SHP77 treated with DMSO at 0.1 percent for 48 hours (cell line): ENCODE results near the gene CAPN8.

Source experiments
- DNase-seq: peaks from one replicate; lab custom pipeline; 2025; lab: John Stamatoyannopoulos, UW

The CAPN8 gene

DNA sequence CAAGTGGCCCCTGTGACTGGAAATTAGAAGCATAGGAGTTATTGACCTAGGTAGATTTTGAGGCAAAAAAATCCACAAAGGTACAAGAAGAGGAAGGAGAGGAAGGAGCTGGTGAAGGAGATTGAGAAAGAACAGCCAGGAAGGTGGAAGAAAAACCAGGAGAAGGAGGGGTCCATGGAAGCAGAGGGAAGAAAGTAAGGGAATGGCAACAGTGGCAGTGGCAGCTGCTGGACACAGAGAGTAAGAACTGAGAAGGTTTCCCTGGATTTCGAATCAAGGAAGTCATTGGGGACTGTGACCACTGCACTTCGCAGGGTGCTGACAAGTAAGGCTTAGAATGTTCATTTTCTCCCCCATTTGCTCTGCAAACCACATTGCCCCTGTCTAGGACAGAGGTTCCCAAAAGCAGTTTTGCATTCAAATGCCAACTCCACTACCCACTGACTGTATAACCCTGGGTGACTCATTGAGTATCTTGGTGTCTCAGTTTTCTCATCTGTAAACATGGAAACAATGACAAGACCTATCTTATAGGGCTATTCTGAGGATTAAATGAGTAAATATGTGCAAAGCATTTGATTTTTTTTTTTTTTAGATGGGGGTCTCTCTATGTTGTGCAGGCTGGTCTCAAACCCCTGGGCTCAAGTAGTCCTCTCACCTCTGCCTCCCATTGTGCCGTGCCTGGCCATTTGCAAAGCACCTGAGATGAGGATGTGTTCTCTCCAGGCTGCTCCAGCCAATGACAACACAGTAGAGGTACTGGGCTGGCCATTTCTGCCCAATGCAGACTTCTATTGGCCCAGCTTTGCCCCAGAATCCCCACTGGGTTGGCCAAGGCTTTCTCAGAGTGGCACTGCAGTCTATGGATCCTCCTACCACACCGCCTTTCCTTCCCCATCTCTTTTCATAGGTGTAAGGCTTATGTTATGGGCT, 37.5 kb upstream of the CAPN8 start:
- no peak for DNase-seq

DNA sequence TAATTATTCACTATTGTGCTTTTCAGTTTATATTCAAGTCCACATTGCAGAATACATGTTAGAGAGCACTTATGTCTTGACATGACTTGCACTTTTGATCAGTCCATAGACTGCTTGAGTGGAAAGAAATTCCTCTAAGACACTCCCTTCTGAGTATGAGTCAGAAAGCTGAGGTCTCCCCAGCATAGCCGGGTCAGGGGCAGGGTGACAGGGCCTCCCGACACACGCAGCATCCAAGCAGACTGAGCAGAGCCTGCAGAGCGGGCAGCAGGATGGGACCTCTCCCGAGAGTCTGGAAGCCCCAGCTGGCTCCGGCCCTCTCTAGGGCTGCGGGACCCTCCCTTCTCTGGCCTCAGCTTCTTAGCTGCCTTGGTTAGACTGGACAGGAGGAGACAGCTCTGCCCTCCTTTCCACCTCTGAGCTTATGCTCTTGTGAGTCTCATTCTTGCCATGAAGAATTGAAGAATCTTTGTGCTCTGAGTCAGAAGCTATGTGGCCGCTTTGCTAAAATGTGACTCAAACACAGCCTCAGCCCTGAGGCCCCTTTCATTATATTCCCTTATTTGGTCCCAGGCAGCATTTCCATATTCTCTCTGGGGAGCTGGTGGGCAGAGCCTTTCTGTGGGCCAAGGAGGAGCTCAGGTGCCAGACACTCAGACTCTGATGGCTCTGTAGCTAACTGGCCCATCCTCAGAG, 35.6 kb upstream of the CAPN8 start:
- no peak for DNase-seq

DNA sequence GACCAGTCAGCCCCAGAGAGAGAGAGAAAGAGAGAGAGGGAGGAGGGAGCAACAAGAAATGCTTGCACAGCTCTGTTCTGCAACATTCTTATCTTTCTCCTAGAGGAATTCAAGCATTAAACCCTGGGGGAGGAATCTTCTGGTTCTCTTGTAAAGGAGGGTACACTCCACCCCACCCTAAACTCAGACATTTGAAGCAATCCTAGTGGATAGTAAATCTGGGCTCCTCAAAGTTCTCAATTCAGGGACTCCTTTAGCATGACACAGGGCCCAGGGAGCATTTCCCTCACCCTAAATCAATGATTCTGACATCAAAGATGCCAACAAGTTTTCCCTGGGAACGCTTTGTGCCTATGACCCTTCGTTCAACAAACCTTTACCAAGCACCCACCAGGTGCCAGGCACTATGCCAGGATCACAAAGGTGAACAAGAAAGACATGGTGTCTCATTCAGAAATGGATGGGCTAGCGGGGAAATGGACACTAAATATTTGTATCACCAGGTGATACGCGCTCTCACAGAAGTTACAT, 35.0 kb upstream of the CAPN8 start:
- no peak for DNase-seq

DNA sequence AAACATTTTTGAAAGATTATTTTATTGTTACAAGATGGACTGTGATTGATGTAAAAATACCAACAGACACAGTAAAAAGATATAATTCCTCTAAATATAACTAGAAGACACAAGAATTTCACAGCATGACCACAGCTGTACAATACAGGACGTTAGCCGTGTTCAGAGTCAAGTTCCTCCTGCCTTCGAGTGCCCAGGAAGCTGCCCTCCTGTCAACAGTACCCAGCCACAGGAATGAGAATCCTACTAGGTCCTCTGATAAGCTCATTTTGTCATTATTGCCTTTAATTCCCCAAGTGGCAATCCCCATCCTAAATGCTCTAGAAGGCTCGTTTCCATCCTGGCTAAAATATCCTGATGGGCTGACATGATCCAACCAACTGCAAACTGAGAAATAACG, 30.4 kb upstream of the CAPN8 start:
- no peak for DNase-seq

DNA sequence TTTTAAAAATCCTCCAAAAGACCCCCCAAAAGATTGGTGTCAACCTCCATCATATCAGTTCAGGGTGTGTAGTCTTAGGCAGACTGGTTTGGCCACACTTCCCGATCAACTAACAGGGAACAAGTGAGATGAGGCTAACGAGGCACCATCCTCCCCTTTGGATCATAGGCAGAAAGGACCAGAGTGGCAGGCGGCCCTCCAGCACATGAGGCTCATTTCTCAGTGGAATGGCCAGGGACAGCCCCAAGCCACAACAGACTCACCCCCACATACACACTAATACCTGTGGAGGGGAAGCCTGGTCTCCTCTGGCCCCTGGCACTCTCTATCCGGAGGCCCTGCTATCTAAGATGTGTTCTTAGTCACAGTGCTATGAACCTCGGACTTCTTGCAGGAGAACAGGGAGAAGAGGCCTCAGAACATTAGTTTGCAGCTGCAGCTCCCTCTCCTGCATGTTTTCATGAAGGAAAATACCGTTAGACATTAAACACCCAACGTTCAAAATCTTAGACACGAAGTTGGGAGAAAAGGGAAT, 29.6 kb upstream of the CAPN8 start:
- no peak for DNase-seq

DNA sequence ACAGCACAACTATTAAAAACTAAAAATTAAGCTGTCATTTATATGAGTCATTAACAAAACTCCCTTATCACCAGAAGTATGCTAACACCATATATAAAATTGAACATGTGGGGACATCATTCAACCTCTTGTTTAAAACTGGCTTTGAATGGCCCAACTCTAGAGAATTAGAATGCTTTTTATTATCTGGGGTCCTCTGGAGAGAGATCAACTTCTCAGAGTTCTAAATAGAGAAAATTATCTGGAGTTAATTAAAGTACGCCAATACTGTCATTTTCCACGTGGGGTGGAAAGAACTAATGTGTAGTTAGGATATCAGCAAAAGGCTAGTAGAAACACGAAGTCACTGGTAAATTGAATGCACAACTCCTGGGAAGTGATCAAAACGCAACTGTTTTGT, 25.6 kb upstream of the CAPN8 start:
- DNase-seq, result no peak

DNA sequence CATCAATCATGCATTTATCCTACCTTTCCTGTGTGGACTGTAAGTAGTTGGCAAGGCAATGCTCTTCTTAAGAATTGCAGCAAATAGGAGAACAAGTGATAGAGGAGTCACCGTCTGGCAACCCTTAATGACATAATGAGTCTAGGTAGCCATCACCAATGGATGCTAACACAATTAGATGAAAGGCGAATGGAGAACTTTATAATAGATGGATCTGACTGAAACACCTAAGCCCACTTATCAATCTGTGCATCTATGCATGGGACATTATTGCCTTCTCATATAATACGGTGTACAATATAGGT, 18.9 kb upstream of the CAPN8 start:
- no peak for DNase-seq

DNA sequence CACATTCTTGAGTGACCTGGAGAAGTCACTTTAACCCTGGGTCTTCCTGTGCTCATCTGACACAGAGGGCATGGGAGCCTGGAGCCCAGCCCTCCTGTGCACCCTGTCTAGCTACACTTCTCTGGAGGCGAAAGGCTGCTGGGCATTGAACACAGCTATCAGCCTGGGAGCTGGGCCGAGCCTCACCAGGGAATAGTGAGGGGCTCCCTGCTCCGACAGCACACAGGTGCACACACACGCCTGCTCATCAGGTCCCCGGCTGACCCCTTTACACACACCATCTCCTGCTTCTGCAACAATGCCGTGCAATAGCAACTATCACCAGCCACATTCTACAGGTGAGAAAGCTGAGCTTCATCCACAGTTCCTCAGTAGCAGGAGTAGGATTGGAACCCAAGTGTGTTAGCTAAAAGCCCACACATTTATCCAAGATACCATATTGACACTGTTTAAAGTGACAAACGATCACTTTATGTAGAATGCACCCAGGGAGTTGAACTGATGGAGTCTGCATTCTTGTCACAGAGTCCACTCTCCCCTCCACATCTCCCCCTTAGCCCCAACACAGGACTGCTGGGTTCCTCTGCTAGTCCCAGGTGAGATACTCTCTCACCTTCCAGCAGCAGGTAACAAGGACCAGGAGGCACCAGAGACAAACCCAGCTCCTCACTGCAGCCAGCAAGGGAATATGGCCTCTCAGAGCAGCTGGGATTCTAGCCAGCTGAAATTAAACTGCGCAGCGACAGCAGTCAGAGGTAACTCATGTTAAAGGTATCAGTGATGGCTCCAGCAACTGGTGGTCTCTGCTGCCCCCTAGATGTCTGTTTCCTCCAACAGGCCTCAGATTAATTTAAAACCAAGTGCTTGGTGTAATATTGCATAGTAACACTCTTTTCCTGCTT, 18.3 kb upstream of the CAPN8 start:
- DNase-seq, result peak; percentile 82

DNA sequence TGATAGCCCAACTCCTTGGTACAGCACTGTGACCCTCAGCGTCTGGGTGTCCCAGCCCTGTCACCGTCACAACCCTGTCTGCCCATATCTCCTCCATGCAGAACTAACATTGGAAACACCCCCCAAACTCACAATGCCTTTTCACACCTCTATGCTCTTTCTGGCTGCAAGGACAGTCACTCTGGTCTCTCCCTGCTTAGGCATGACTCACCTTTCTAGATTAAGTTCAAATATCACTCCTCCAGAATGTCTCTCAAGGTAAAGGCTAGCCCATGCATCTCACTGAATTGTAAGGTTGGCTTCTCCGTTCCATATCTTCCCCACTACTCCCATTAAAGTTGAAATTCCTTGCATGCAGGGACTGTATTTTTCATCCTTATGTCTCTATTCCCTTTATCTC, 17.0 kb upstream of the CAPN8 start:
- DNase-seq, result no peak

DNA sequence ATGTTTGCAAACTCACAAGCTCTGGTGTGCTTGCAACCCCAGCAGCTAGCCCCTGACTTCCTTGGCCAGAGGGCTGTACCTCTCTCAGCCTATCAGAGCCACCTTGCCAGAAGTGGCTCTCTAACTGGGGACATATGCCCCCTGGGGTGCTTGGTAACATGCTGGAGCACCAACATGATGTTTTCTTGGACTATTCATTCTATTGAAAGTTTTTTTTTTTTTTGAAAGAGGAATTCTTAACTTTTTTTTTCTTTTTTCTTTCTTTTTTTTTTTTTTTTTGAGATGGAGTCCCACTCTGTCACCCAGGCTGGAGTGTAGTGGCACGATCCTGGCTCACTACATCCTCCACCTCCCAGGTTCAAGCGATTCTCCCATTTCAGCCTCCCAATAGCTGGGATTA, 14.7 kb upstream of the CAPN8 start:
- no peak for DNase-seq

DNA sequence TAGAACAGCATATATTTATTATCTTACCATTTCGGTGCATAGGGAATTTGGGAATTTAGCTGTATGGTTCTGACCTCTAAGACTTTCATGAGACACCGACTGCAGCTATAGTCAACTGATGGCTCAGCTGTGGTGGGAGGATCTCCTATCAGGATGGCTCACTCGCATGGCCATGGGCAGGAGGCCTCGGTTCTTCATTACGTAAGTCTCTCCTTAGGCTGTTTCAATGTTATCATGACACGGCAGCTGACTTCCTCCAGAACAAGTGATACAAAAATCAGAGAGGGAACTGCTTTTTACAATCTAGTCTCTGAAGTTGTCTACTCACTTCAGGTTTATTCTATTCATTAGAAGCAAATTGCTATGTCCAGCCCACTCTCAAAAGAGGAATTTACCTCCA, 13.3 kb upstream of the CAPN8 start:
- no peak for DNase-seq

DNA sequence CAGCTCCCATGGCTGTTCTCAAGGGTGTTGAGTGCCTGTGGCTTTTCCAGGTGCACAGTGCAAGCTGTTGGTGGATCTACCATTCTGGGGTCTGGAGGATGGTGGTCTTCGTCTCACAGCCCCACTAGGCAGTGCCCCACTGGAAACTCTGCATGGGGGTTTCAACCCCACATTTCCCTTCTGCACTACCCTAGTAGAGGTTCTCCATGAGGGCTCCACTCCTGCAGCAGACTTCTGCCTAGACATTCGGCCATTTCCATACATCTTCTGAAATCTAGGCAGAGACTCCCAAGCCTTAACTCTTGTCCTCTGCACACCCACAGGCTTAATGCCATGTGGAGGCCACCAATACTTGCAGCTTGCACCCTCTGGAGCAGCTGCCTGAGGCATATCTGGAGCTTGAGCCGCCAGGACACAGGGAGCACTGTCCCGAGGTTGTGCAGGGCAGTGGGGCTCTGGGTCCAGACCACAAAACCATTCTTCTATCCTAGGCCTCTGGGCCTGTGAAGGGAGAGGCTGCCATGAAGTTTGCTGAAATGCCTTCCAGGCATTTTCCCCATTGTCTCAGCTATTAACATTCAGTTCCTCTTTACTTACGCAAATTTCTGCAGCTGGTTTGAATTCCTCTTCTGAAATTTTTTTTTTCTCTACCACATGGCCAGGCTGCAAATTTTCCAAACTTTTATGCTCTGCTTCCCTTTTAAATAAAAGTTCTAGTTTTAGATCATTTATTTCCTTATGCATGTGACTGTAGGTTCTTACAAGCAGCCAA, 8.8 kb upstream of the CAPN8 start:
- DNase-seq, result no peak

DNA sequence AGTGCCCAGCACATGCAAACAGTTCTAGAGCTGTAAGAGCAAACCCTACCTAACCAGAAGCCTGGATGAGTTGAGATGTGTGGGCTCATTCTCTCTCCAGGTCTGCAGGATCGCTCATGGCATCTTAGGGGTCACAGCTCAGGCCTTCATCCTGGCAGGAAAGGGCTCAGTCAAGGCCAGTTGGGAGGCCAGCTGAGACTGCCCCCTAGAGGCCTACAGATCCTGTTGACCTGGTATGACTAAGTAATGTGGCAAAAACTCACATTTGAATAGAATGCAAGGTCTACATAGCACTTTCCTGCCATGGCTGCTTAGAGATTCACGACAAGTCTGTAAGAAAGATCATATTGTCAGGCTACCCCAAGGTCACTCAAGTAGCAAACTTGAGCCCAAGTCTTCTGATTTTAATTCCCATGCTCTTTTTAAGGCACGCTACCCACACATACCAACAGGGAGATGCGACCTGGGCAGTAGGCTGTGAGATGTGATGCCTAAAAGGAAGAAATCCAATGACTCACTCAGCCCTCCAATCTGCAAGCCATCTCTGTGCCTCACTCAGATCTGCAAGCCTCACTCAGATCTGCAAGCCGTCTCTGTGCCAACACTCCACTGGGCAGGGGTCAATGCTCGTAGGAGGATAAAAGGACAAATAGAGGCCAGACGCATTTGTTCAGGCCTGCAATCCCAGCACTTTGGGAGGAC, 5.1 kb upstream of the CAPN8 start:
- DNase-seq, result peak; percentile 47

DNA sequence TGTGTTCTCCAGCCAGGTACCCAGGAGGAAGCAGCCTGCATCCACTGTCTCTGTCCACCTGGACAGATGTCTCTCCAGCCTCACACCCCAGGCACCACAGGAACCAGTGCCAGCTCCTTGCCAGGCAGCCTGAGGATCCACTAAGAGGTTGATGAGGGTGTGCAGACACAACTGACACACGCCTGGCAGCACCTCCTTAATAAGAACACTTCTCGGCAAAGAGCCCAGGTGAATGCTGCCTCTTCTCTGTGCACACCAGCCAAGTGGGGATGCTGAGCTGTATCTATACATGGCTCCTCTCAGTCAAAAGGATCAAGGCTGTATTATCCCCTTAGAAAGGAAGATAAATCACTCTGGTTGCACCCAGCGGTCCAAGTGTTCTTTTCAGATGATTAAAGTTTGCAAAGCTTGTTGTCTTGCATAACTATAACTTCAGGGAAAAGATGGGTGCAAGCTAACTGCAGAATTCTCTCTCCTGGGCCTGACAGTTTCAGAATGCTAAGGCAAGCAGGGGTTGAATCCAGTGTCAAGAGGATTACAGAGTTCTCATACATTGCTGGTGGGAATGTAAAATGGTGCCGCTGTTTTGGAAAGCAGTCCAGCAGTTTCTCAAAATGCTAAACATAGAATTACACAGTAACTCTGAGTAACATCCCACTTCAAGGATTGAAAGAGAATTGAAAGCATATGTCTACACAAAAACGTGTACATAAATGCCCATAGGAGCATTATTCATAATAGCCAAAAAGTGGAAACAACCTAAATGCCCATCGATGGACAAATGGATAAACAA, 3.7 kb upstream of the CAPN8 start:
- no peak for DNase-seq

DNA sequence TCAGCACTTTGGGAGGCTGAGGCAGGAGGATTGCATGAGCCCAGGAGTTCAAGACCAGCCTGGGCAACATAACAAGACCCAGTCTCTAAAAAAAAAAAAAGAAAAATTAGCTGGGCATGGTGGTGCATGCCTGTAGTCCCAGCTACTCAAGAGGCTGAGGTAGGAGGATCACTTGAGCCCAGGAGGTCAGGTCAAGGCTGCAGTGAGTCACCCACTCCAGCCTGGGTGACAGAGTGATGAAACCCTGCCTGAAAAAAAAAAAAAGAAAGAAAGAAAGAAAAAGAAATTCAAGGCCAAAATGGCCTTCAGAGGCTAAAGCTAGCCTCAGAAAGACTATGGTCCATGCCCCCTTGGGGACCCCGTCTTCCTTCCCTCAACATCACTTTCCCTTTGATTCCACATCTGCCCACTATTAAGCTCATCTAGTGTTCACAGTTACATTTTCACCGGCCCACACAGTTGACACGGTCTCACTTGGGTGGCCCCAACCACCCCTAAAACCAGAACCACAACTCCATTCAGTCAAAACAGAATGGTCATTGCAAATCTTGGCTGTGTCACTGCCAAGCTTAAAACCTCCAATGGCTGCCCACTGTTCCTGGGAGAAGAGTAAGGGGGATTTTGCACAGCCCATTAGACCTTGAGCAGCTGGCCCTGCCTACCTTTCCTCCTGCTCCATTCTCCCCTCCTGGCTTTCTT, 2.1 kb upstream of the CAPN8 start:
- DNase-seq, result no peak

DNA sequence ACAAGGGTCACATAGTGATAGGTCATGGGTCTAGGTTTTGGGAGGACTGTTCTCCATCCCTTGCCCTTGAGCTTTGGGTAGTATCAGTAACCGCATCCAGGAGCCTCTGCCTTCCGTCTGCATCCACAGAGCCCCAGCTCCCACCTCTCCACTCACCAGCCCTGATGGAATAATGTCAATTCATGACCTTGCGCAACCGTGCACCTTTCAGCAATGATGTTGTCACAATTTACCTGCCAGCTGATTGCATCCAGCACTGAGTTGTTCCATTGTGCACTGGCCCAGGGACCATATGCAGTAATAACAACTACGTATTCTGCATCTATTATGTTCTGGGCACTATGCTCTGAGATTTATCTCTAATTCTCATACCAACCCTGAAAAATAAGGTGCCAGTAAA, 1.4 kb downstream of the CAPN8 start:
- no peak for DNase-seq

DNA sequence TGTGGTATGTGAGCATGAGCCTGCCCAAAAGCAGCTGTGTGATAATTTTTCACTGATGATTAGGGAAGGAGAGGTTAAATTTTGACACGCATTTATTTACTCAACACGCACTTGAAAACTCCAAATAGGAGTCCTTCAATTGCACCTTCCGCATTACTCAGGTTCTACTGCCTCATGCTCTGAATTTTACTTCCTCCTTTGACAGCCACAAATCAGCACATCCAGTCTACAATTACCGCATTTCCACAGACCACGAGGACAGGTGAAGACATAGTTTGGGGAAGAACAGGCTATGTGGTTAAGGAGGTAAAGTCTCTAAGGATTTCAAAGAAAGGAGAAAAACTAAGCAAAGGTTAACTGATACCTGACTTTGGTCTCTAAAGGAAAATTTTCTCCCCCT, 2.6 kb downstream of the CAPN8 start:
- no peak for DNase-seq

DNA sequence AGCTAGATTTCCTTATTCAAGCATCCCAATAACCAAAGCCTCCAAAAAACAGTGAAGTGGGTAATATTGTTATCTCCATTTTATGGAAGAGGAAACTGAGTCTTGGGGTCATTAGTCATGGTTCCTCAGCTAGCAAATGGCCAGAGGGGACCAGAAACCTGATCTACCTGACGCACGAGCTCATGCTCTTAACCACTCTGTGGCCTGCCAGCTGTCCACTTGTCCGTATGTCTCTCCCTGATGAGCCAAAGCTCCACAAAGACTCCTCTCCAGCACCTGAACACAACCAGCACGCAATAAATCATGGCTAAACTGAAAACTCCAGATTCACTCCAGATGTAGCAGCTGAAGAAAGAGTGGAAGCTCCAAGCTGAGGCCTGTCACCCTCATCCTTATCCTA, 5.8 kb downstream of the CAPN8 start:
- DNase-seq, result peak; percentile 95

DNA sequence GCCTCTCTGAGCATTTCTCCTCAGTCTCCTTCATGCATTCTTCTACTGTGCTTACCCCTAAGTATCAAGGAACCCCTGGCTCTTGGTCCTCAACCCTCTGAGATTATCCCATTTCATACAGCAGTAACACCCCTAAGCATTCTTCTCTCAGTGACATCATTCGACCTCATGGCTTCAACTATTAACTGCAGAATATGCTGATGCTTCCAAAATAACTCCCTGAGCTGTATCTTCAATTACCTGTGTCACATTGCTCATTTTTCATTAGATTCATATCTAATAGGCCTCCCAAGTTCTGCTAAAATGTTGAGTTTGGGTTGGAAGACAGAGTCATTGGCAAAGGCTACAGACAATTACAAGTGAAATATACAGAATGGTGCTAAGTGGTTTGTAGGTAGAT, 7.5 kb downstream of the CAPN8 start:
- no peak for DNase-seq
